Measurements from ENCODE around the gene GTPBP4. TPM values are rescaled to one million over a fixed set of nuclear protein-coding genes. Genes with fewer than 3 reads are reported as not detected.

GTPBP4 gene
- total RNA-seq, result 100 to 1,000 TPM; 109 to 116 TPM

DNA sequence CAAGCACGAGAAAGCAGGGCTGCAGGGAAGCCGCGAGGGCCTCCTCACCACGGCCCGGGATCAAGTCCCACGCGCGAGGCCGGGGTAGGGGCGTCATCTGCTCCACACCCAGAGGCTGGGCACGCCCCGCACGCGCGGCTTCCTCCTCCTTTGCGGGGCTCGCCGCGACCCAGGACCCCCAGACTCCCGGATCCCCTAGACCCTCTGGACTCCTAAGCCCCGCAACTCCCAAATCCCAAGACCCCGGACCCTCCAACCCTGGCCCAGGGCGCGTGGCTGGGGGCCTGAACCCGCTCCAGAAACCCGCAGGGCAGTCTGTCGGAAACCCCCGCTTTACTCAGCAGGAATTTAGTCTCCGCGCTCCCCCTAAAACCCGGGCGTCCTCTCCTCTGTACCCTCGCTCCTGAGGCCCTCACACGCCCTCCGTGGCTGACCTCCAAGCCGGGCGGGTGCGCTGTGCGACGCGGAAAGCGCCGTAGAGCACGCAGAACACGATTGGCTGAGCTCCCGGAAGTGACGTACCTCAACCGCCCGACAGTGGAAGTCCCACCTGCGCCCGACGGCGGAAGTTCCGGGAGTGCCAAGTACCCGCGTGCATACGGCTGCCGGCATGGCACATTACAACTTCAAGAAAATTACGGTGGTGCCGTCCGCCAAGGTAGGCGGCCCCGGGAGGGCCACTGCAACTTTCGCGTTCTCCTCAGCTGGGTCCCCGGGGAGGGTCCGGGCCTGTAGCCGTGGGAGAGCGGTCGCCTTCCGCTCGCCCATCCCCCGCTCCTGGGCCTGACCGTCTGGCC is at the start of gene GTPBP4:
Gene GTPBP4 (plus strand): TSS at position 565 of the 797 bp plus-strand sequence. CDS start 46 bp downstream, at position 611.
- peak within 1 kb of the TSS; percentile 93 for H3K4me3 Mint-ChIP-seq
- ChIA-PET POLR2A (interaction anchor here (1.1 to 1.9 kb wide), 2 partner anchors 56 to 61 kb away, joined by 5 to 8 read pairs; partner anchors contain the start of genes IDI1 and LARP4B), CTCF (interaction anchor here (0.6 to 1.4 kb wide), 6 partner anchors 40 to 122 kb away, joined by 3 to 4 read pairs (median 4); no protein-coding TSS in a partner anchor)
- peaks cover 36% of the 10 kb centered on the region for H3K36me3 Mint-ChIP-seq (ENCODE audit: low read depth)
- intact Hi-C loops (cut with DNase I, micrococcal nuclease), result loop anchor here (1.0 to 2.0 kb wide), 4 partner anchors 57 to 69 kb away; partner anchors contain the start of genes IDI1 (in 2 of the 2), LARP4B (in 2 of the 2) and WDR37 (in 2 of the 2)
- peak within 1 kb of the TSS; percentile 96 for H3K27ac Mint-ChIP-seq
- DNase-seq (peak; percentile 98), ATAC-seq (peak; percentile 98)
- H3K27me3 Mint-ChIP-seq, result no peaks in the 10 kb centered on the region
- peaks cover 40% of the 10 kb centered on the region for H3K4me1 Mint-ChIP-seq
- H3K9me3 Mint-ChIP-seq (ENCODE audit: low read depth), result no peaks in the 10 kb centered on the region

DNA sequence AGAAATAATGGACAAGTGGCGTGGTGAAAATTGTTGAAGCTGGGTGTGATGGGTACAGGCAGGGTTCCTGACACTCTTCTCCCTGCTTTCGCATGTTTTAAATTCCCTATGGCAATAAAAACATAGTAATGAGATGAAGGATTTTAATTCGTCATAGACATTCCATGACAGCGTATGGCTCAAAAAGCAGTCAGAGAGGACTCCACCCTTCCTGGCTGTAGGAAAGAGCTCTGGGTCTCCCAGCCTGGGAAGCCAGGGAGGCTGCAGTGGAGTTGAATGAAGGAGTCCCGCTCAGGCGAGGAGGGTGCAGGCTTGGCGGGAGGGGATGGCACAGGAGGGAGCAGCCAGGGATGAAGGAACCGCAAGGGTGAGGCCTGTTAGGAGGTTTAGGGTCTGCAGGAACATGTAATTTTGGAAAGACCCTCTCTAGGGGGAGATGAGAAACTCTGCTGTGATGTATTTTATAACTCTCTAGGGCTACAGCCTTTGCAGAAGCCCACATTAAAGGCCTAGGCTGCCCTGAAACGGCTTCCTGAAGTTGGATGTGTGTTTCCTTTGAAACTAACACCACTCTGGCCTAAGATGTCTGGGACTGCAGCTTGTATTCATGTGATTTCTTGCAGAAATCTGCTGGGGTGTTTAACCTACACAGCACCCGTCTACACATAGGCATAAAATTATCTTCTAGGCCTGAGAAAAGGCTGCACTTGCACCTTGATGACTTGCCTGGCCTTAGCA is 49.1 kb upstream of the GTPBP4 start:
- H3K36me3 Mint-ChIP-seq (ENCODE audit: low read depth), result no peaks in the 10 kb centered on the region
- no peaks in the 10 kb centered on the region for H3K9me3 Mint-ChIP-seq (ENCODE audit: low read depth)
- peak overlapping the region; percentile 32 for H3K27ac Mint-ChIP-seq
- intact Hi-C loops (cut with DNase I, micrococcal nuclease), result no loop called here
- H3K4me3 Mint-ChIP-seq, result no peak overlapping the region
- ChIA-PET CTCF (interaction anchor here (1.4 kb wide), 1 partner anchor 11 kb away, joined by 3 read pairs; no protein-coding TSS in a partner anchor), POLR2A (no interaction called here)
- H3K4me1 Mint-ChIP-seq, result peaks cover 28% of the 10 kb centered on the region
- ATAC-seq, result no peak
- DNase-seq, result no peak
- H3K27me3 Mint-ChIP-seq, result no peaks in the 10 kb centered on the region

DNA sequence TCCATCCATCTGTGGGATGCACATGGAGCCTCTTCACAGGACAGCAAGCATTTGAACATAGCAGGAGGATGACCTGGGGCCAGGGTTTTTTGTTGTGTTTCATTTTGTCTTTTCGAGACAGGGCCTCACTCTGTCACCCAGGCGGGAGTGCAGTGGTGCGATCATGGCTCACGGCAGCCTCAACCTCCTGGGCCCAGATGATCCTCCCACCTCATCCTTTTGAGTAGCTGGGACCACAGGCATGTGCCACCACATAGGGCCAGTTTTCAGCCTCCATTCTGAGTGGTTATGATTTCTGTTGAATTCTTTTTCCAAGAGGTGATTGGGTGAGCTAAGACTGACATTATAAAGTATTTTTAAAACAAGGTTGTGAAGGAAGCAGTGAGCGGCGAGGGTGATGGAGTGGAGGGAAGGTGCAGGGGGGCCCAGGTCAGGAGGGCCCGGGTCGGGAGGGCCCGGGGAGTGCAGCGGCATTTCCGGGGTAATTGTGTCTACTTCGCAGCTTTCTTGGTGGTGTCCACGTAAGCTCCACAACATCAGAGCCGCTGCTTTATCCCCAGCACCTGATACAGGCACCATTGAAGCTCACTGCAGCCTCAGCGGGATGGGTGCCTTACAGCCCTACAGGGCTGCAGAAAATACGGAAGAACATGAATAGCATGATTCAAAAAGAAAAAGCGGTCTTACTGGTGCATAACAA is 44.8 kb upstream of the GTPBP4 start:
- Mint-ChIP-seq H3K27ac (no peak overlapping the region), H3K36me3 (ENCODE audit: low read depth) (no peaks in the 10 kb centered on the region), H3K27me3 (no peaks in the 10 kb centered on the region), H3K4me3 (no peak overlapping the region), H3K9me3 (ENCODE audit: low read depth) (no peaks in the 10 kb centered on the region), H3K4me1 (peaks cover 35% of the 10 kb centered on the region)
- no peak for ATAC-seq
- intact Hi-C loops (cut with DNase I, micrococcal nuclease), result no loop called here
- POLR2A ChIA-PET, result interaction anchor here (1.2 kb wide), 1 partner anchor 12 kb away, joined by 4 read pairs; the partner anchor contains the start of gene LARP4B
- no peak for DNase-seq
- CTCF ChIA-PET, result interaction anchor here (1.2 kb wide), 1 partner anchor 13 kb away, joined by 3 read pairs; the partner anchor contains the start of gene LARP4B

DNA sequence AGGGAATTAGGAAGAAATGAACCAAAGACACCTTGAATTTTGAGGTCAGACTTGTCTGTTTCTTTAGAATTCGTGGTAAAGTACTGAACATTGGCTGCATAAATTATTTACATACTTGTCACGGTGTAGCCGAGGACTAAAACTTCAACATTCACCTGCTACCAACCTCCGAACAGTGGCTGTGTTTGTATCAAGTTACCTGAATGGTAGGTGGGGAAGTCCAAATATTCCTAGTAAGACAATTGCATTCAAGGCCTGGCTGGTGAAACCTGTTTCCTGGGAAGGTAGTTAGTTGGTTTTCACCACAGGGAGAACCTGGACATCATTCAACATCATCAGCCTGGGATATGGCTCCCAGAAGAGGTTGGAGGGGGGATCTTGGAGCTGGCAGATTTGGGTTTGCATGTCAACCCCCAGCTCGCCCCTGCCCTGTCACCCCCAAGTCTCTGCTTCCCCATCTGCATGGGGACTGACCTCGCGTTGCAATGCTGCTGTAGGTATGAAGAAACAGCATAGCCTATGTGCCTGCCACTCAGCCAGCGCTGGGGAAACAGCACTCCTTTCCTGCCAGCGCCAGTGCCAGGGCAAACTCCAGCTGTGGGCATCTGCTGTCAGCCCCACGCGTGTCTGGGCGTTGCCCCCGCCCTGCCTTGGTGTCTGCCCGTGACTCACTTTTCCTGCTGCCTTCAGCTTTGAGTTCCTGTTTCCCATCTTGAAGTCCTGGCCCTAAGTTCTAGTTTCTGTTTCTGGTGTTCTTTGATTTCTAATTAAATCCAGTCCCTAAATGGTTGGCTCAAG is 44.0 kb upstream of the GTPBP4 start:
- CTCF ChIA-PET, result interaction anchor here (0.6 to 0.7 kb wide), 2 partner anchors 13 to 70 kb away, joined by 3 read pairs; partner anchors contain the start of gene LARP4B
- no peak overlapping the region for H3K4me3 Mint-ChIP-seq
- H3K4me1 Mint-ChIP-seq, result peaks cover 28% of the 10 kb centered on the region

DNA sequence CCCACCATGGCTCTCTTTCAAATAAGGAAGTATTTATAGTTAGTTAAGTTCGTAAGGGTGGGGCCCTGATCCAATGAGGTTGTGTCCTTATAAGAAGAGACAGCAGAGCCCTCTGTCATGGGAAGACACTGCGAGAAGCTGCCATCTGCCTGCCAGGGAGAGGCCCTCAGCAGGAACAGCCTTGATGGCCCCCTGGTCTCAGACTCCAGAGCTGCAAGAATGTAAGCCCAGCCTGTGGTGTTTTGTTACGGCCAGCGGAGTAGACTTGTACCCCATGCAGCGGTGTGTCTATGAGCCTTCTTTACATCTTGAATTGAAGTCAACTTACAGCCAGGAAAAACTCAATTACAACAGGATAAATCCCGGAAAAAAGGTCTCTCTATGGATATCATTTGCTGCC is 42.5 kb upstream of the GTPBP4 start:
- no peak for ATAC-seq
- POLR2A ChIA-PET, result no interaction called here
- CTCF ChIA-PET, result no interaction called here
- intact Hi-C loops (cut with DNase I, micrococcal nuclease), result no loop called here
- no peaks in the 10 kb centered on the region for H3K9me3 Mint-ChIP-seq (ENCODE audit: low read depth)
- H3K27me3 Mint-ChIP-seq, result no peaks in the 10 kb centered on the region
- H3K36me3 Mint-ChIP-seq (ENCODE audit: low read depth), result no peaks in the 10 kb centered on the region
- no peak overlapping the region for H3K4me3 Mint-ChIP-seq
- no peak overlapping the region for H3K27ac Mint-ChIP-seq
- DNase-seq, result no peak
- H3K4me1 Mint-ChIP-seq, result peaks cover 22% of the 10 kb centered on the region

More for the DNA sequence above, 44.0 kb upstream of the GTPBP4 start:
- H3K27me3 Mint-ChIP-seq, result no peaks in the 10 kb centered on the region
- H3K27ac Mint-ChIP-seq, result peak overlapping the region; percentile 34
- intact Hi-C loops (cut with DNase I, micrococcal nuclease), result no loop called here
- DNase-seq (peak; percentile 61), ATAC-seq (peak; percentile 73)
- POLR2A ChIA-PET, result interaction anchor here (1.2 kb wide), 1 partner anchor 13 kb away, joined by 4 read pairs; the partner anchor contains the start of gene LARP4B
- no peaks in the 10 kb centered on the region for H3K36me3 Mint-ChIP-seq (ENCODE audit: low read depth)
- no peaks in the 10 kb centered on the region for H3K9me3 Mint-ChIP-seq (ENCODE audit: low read depth)

DNA sequence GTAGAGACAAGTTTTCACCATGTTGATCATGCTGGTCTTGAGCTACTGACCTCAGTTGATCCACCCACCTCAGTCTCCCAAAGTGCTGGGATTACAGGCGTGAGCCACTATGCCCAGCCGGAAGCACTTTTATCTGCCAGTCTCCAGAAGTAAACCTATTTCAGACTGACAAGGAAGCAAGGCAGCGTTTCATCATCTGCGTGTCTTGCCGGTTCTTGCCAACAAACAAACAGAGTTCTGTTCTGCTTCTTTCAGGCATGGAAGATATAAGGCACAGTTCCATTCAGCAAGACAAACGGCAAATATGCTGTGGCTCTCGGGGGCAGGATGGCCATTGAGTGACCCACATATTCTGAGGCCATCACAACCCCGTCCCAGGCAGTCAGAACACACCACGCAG is 41.2 kb upstream of the GTPBP4 start:
- ChIA-PET CTCF (interaction anchor here (0.7 kb wide), 1 partner anchor 1797 kb away, joined by 3 read pairs; no protein-coding TSS in a partner anchor), POLR2A (no interaction called here)
- H3K4me3 Mint-ChIP-seq, result no peak overlapping the region
- peaks cover 20% of the 10 kb centered on the region for H3K4me1 Mint-ChIP-seq
- no peaks in the 10 kb centered on the region for H3K27me3 Mint-ChIP-seq
- no peak for DNase-seq
- H3K9me3 Mint-ChIP-seq (ENCODE audit: low read depth), result no peaks in the 10 kb centered on the region
- H3K36me3 Mint-ChIP-seq (ENCODE audit: low read depth), result no peaks in the 10 kb centered on the region
- H3K27ac Mint-ChIP-seq, result no peak overlapping the region
- no peak for ATAC-seq
- intact Hi-C loops (cut with DNase I, micrococcal nuclease), result no loop called here

DNA sequence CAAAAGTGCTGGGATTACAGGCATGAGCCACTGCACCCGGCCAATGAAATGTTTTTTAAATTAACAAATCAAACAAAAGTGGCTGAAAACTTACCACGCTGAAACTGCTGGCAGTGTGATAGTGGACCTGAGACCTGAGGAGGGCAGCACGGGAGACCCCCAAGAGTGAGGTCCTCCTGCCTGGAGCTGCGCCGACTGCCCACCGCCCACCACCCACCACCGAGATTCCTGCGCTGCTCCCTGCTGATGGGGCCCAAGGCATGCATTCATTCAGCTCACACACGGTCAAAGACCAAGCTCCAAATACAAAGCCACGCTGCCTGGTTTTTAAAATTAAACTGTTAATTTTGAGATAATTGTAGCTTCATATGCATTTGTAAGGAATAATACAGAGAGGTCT is 40.4 kb upstream of the GTPBP4 start:
- CTCF ChIA-PET, result interaction anchor here (0.7 kb wide), 1 partner anchor 1796 kb away, joined by 3 read pairs; no protein-coding TSS in a partner anchor
- no peaks in the 10 kb centered on the region for H3K9me3 Mint-ChIP-seq (ENCODE audit: low read depth)

DNA sequence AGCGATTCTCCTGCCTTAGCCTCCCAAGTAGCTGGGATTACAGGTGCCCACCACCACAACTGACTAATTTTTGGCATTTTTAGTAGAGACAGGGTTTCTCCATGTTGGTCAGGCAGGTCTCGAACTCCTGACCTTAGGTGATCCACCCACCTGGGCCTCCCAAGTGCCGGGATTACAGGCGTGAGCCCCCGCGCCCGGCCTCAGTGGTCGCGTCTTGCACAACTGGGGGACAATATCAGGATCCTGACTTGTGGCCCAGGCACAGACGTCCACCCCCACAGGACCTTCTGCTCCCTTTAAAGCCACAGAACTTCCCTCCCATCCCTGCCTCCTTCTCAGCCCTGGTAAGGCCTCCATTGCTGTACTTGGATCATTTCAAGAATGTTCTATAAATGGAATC is 39.9 kb upstream of the GTPBP4 start:
- Mint-ChIP-seq H3K9me3 (ENCODE audit: low read depth) (no peaks in the 10 kb centered on the region), H3K4me3 (no peak overlapping the region), H3K36me3 (ENCODE audit: low read depth) (no peaks in the 10 kb centered on the region), H3K27me3 (no peaks in the 10 kb centered on the region), H3K4me1 (peaks cover 11% of the 10 kb centered on the region), H3K27ac (no peak overlapping the region)
- ChIA-PET CTCF (no interaction called here), POLR2A (no interaction called here)
- DNase-seq, result no peak
- no peak for ATAC-seq
- intact Hi-C loops (cut with DNase I, micrococcal nuclease), result no loop called here

More for the DNA sequence above, 40.4 kb upstream of the GTPBP4 start:
- peaks cover 14% of the 10 kb centered on the region for H3K4me1 Mint-ChIP-seq
- no peak overlapping the region for H3K27ac Mint-ChIP-seq
- no peak for ATAC-seq
- H3K27me3 Mint-ChIP-seq, result no peaks in the 10 kb centered on the region
- POLR2A ChIA-PET, result no interaction called here
- H3K36me3 Mint-ChIP-seq (ENCODE audit: low read depth), result no peaks in the 10 kb centered on the region
- intact Hi-C loops (cut with DNase I, micrococcal nuclease), result no loop called here
- no peak overlapping the region for H3K4me3 Mint-ChIP-seq
- no peak for DNase-seq

DNA sequence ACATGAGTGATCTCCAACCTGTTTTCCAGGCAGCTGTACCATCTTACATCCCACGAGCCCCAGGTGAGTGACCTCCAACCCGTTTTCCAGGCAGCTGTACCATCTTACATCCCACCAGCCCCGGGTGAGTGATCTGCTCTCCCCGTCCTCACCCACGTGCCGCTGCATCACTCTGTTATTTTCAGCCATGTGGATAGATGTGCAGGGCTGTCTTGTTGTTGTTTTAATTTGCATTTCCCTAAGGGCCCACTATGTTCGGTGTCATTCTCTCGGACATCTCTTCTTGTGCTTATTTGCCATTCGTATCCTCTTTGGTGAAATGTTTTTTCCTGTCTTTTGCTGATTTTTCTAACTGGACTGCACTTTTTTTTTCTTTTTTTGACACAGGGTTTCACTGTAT is 38.8 kb upstream of the GTPBP4 start:
- no peaks in the 10 kb centered on the region for H3K36me3 Mint-ChIP-seq (ENCODE audit: low read depth)
- H3K4me1 Mint-ChIP-seq, result peaks cover 4% of the 10 kb centered on the region
- DNase-seq (no peak), ATAC-seq (no peak)
- CTCF ChIA-PET, result no interaction called here
- no peak overlapping the region for H3K4me3 Mint-ChIP-seq
- H3K27ac Mint-ChIP-seq, result no peak overlapping the region
- H3K27me3 Mint-ChIP-seq, result no peaks in the 10 kb centered on the region
- intact Hi-C loops (cut with DNase I, micrococcal nuclease), result no loop called here
- no peaks in the 10 kb centered on the region for H3K9me3 Mint-ChIP-seq (ENCODE audit: low read depth)
- POLR2A ChIA-PET, result no interaction called here

DNA sequence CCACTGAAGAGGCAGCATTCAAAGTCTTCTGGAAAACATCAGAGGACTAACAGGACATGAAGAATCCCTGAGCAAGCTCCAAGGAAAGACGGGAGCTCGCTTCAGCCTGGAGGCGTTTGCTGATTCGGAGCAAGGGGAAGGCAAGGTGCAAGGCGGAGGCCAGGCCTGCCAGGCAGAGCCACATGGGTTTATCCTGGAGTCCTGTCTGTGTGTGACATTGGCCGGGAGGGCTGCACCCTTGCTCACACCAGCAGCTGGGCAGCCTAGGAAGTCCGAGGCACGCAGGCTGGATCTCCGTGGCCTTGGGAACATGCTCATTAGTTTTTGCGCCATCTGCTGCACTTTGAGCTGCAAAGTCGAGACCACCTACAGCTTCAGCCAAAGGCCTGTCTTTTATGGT is 34.4 kb upstream of the GTPBP4 start:
- CTCF ChIA-PET, result interaction anchor here (0.6 kb wide), 1 partner anchor 36 kb away, joined by 3 read pairs; no protein-coding TSS in a partner anchor
- POLR2A ChIA-PET, result no interaction called here
- no peaks in the 10 kb centered on the region for H3K36me3 Mint-ChIP-seq (ENCODE audit: low read depth)

More for the DNA sequence above, 34.4 kb upstream of the GTPBP4 start:
- Mint-ChIP-seq H3K4me1 (no peaks in the 10 kb centered on the region), H3K27me3 (no peaks in the 10 kb centered on the region), H3K27ac (no peak overlapping the region), H3K4me3 (no peak overlapping the region), H3K9me3 (ENCODE audit: low read depth) (no peaks in the 10 kb centered on the region)
- ATAC-seq (no peak), DNase-seq (no peak)
- intact Hi-C loops (cut with DNase I, micrococcal nuclease), result no loop called here
